COR-L47 (cell line): ENCODE measurements around the gene OGFOD3.
A peak's percentile ranks its signal among the peaks of the same experiment; 100 is the strongest.
"Not testable (repeated sequence)": the region's sequence is repeated elsewhere in the genome, so short reads cannot be mapped to it uniquely, and the experiment has no call there.

ENCODE experiments used
- DNase-seq: peaks from one replicate; lab custom pipeline; 2025; lab: John Stamatoyannopoulos, UW

The OGFOD3 gene

GRCh38 chr17:82418001-82418986, at the start of gene OGFOD3, which contains the start of gene HEXD:
Gene OGFOD3, minus strand, starts transcription at chr17:82418586. Its CDS starts 101 bp downstream, at chr17:82418485.
Gene HEXD, plus strand, starts transcription at chr17:82418347. Its CDS starts 1,453 bp downstream, at chr17:82419800.
- peak; percentile 86 for DNase-seq

- no peak for DNase-seq
Measured at GRCh38 chr17:82465023-82465603, 46.7 kb upstream of the OGFOD3 start.

GRCh38 chr17:82464567-82464929, 46.2 kb upstream of the OGFOD3 start:
- no peak for DNase-seq

DNA sequence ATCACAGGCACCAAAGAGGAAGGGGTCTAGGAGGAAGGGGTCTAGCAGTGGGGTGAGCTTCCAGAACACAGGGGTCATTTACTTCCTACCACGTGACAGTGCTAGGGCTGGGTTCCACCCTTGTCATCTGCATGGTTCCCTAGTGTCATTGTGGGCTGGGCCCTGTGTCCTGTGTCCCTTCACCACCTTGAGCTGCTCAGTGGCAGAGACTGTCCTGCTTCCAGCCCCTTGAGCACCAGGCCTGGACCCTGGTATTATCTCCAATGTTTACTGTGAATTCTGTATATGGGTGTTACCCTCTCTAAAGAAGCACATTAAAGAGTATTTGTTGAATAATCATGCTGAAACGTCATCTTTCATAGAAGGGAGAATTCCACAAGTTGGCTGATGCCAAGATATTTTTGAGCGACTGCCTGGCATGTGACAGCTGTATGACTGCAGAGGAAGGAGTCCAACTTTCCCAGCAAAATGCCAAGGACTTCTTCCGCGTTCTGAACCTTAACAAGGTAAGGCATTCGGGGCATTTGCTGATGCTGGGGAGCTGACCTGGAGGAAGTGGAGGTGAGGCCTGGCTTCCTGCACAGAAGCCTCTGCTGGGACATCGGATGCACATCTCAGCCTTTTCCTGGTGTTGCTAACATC, 45.7 kb upstream of the OGFOD3 start:
- no peak for DNase-seq

DNA sequence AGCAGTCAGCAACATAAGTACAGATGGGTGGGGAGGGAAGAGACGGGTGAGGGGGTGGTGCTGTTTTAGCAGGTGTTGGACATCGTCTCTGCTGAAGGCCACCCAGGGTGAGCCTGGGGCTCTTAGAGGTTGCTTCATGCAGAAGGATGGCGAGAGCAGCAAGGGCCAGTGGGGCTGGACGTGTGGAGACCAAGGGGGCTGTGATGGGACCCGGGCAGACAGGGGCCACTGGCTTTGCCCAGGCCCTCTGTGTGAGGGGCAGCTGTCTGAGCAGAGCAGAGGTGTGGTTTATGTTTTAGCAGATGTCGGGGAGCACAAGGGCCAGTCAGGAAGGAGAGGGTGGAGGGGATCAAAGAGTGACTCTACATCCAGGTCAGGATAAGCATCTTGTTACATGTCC, 45.0 kb upstream of the OGFOD3 start:
- DNase-seq, result no peak

- no peak for DNase-seq
Measured at GRCh38 chr17:82461827-82462524, 43.6 kb upstream of the OGFOD3 start.

- not testable (repeated sequence) for DNase-seq
Measured at GRCh38 chr17:82459936-82460335, 41.5 kb upstream of the OGFOD3 start.

DNA sequence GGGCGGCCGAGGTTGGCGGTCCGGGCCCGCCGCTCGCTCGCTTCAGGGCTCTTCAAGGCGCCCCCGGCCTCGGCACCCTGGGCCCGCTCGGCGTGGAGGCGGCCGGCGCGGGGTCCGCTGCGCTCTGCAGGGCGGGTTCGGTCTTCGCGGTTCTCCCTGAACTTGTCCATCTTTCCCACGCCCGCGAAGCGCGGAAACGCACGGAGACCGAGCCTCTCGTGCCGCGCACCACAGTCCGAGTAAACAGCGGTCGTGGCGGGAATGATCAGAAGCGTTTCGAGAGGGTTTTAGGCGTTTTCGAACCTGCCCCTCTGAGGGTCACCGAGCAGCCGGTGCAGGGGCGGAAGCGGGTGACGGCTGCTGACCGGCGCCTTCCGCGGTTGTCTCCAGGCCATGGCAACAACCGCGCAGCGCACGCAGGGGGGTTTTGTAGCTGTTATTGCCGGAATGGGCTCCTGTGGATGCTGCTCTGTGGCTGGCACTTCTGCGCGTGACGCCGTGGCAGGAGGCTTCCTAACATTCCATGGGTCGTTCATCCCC, 40.6 kb upstream of the OGFOD3 start:
- no peak for DNase-seq

DNA sequence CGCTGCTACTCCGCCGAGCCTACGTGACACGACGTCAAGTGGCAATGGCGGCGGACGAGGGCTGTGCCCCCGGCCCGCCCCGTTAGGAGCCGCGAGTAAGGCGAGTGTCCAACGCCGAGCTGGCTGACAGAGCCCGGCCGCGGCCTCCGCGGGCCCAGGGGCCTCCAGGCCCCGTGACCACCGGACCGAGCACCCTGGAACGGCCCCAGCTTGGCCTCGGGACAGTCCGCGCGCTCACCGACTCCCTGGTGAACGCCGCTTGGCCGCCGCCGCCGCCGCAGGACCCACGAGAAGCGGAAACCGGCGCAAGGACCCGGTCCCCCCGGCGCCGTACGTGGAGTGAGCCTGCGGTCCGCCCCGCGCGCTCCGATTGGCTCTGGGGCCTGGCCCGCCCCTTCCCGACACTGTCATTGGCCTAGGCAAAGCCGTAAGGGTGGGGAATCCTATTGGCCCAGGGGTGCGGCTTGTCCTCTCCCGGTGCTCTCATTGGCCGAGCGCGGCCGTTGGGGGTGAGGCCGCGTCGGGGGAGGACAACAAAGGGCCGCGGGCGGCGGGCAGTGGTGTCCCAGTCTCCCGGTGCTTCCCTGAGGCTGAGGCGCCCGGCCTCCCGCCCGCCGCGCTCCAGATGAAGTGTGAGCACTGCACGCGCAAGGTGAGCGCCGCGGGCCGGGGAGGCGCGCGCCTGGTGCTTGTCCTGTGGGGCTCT, 39.9 kb upstream of the OGFOD3 start, which contains the start of gene NARF:
Gene NARF, plus strand, starts transcription at position 563 of the 706 bp plus-strand sequence. Its CDS starts 63 bp downstream, at position 626.
- peak; percentile 99 for DNase-seq

GRCh38 chr17:82457929-82458178, 39.5 kb upstream of the OGFOD3 start:
- peak; percentile 95 for DNase-seq

GRCh38 chr17:82457073-82457928, 38.9 kb upstream of the OGFOD3 start:
- DNase-seq, result no peak

GRCh38 chr17:82453706-82454105, 35.3 kb upstream of the OGFOD3 start:
- not testable (repeated sequence) for DNase-seq

DNA sequence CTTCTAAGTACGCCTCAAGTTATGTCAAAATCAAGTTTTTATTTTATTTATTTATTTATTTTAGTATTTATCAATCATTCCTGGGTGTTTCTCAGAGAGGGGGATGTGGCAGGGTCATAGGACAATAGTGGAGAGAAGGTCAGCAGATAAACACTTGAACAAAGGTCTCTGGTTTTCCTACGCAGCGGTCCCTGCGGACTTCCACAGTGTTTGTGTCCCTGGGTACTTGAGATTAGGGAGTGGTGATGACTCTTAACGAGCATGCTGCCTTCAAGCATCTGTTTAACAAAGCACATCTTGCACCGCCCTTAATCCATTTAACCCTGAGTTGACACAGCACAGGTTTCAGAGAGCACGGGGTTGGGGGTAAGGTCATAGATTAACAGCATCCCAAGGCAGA, 34.8 kb upstream of the OGFOD3 start:
- DNase-seq, result not testable (repeated sequence)

- no peak for DNase-seq
Measured at GRCh38 chr17:82452162-82452561, 33.8 kb upstream of the OGFOD3 start.

- DNase-seq, result peak; percentile 92
Measured at GRCh38 chr17:82450357-82451106, 32.1 kb upstream of the OGFOD3 start, which contains the start of gene CYBC1. Gene CYBC1, minus strand, starts transcription at chr17:82450752. Its CDS starts 1,498 bp downstream, at chr17:82449254.

- no peak for DNase-seq
Measured at GRCh38 chr17:82449883-82450356, 31.5 kb upstream of the OGFOD3 start.

- DNase-seq, result no peak
Measured at GRCh38 chr17:82449131-82449882, 30.9 kb upstream of the OGFOD3 start.

GRCh38 chr17:82447876-82448275, 29.5 kb upstream of the OGFOD3 start:
- DNase-seq, result no peak
